HepG2 (cell line): ENCODE measurements around the gene GNPAT. TPM values are rescaled to one million over a fixed set of nuclear protein-coding genes. Genes with fewer than 3 reads are reported as not detected.

ENCODE experiments used
- CENPT ChIP-seq: sonication (generic); formaldehyde crosslinking; IDR thresholded peaks from 2 replicates; pipeline ENCODE4 v1.8.0; 2022; ENCODE audit warnings: low read depth, mild to moderate bottlenecking, moderate library complexity, missing genetic modification reagents
- DR1 ChIP-seq: sonication (generic); formaldehyde crosslinking; IDR thresholded peaks from 2 replicates; pipeline ENCODE4 v1.8.0; 2021; ENCODE audit warnings: mild to moderate bottlenecking, missing genetic modification reagents, inconsistent platforms
- FOXA3 ChIP-seq: IDR thresholded peaks from 2 replicates; pipeline ENCODE4 v1.6.1; 2016; ENCODE audit warnings: missing genetic modification reagents, missing compliant biosample characterization
- IRX3 ChIP-seq: sonication (generic); formaldehyde crosslinking; IDR thresholded peaks from 2 replicates; pipeline ENCODE4 v1.8.1; 2023; ENCODE audit warnings: mild to moderate bottlenecking, low read depth, missing genetic modification reagents, borderline replicate concordance
- MAZ ChIP-seq, 2 experiments: sonication (generic) in 1 of 2; formaldehyde crosslinking in 1 of 2; IDR thresholded peaks; 2 replicates each; pipeline versions ENCODE4 v1.5.0 to v1.6.1; 2012 to 2020; ENCODE audit warnings: low read depth in 2 of 2, mild to moderate bottlenecking in 2 of 2, borderline replicate concordance in 1 of 2, improper control_type of control experiment in 1 of 2, low read length in 1 of 2, missing genetic modification reagents in 1 of 2, moderate library complexity in 1 of 2
- NPAS2 ChIP-seq: sonication (generic); formaldehyde crosslinking; IDR thresholded peaks from 2 replicates; pipeline ENCODE4 v1.8.0; 2022; ENCODE audit warnings: mild to moderate bottlenecking, missing genetic modification reagents, borderline replicate concordance
- PITX1 ChIP-seq: sonication (generic); formaldehyde crosslinking; IDR thresholded peaks from 2 replicates; pipeline ENCODE4 v1.5.1; 2020; ENCODE audit warnings: mild to moderate bottlenecking, missing genetic modification reagents
- PTBP1 ChIP-seq: fragments of 200-400 bp; formaldehyde crosslinking; IDR thresholded peaks from 2 replicates; pipeline ENCODE4 v1.6.1; 2018; ENCODE audit warnings: low read length, low read depth; ENCODE audit not compliant: poor library complexity, severe bottlenecking
- SETDB1 ChIP-seq: sonication (generic); formaldehyde crosslinking; IDR thresholded peaks from 2 replicates; pipeline ENCODE4 v1.5.1; 2020; ENCODE audit warnings: missing genetic modification reagents, mild to moderate bottlenecking, borderline replicate concordance
- SOX5 ChIP-seq: IDR thresholded peaks from 2 replicates; pipeline ENCODE4 v1.6.1; 2016; ENCODE audit warnings: borderline replicate concordance
- YY1 ChIP-seq: IDR thresholded peaks from 2 replicates; pipeline ENCODE4 v1.6.1; 2011; ENCODE audit warnings: low read length, low read depth, moderate library complexity, mild to moderate bottlenecking; ENCODE audit not compliant: insufficient read depth, insufficient replicate concordance
- ZMYM2 ChIP-seq: sonication (generic); formaldehyde crosslinking; IDR thresholded peaks from 2 replicates; pipeline ENCODE4 v1.8.0; 2022; ENCODE audit warnings: mild to moderate bottlenecking, missing genetic modification reagents
- ZSCAN12 ChIP-seq: sonication (generic); formaldehyde crosslinking; IDR thresholded peaks from 2 replicates; pipeline ENCODE4 v1.9.0; 2021; ENCODE audit warnings: mild to moderate bottlenecking, missing genetic modification reagents
- ZSCAN29 ChIP-seq: sonication (generic); formaldehyde crosslinking; conservative IDR thresholded peaks from 2 replicates; pipeline ENCODE4 v1.4.0; 2020; ENCODE audit warnings: mild to moderate bottlenecking, missing genetic modification reagents
- polyA plus RNA-seq, 8 experiments: library from polyadenylated mRNA; depleted of rRNA in 3 of 8; stranded (reverse) in 7 of 8; unstranded in 1 of 8; fragments of >200 nt; fragmentation: Illumina TruSeq in 4 of 8; extraction: Trizol in 4 of 8; gene quantifications; 2 replicates each; pipeline versions ENCODE4 v1.2.1 to v1.2.3, GENCODE V29; 2011 to 2016; ENCODE audit warnings: low read depth in 4 of 8, missing spikeins in 1 of 8, mixed read lengths in 1 of 8; ENCODE audit not compliant: insufficient read depth in 1 of 8
- total RNA-seq, 5 experiments: library from RNA; depleted of rRNA; stranded (reverse); fragments of >200 nt; fragmentation: Illumina TruSeq; extraction: Trizol; gene quantifications; 2 replicates each; pipeline ENCODE4 v1.2.3, GENCODE V29; 2016; ENCODE audit warnings: low read depth in 1 of 5
- TF ChIP-seq, protein P1 (sequence below): sonication (generic); formaldehyde crosslinking; IDR thresholded peaks from 2 replicates; pipeline ENCODE4 v1.5.1; 2020; ENCODE audit warnings: missing genetic modification reagents, mild to moderate bottlenecking, borderline replicate concordance
- TF ChIP-seq, protein P2 (sequence below): IDR thresholded peaks from 2 replicates; pipeline ENCODE4 v1.6.1; 2016; ENCODE audit warnings: mild to moderate bottlenecking
- TF ChIP-seq, protein P3 (sequence below): conservative IDR thresholded peaks from 2 replicates; pipeline ENCODE4 v1.6.1; 2018; ENCODE audit warnings: missing genetic modification reagents
- TF ChIP-seq, protein P4 (sequence below): sonication (generic); formaldehyde crosslinking; IDR thresholded peaks from 2 replicates; pipeline ENCODE4 v1.4.0; 2020; ENCODE audit warnings: missing genetic modification reagents, mild to moderate bottlenecking, borderline replicate concordance
- TF ChIP-seq, protein P5 (sequence below): sonication (generic); formaldehyde crosslinking; IDR thresholded peaks from 2 replicates; pipeline ENCODE4 v1.8.0; 2022; ENCODE audit warnings: missing genetic modification reagents, mild to moderate bottlenecking, borderline replicate concordance

The GNPAT gene
- total and polyA plus RNA-seq, 2 of the 13 experiments (the other 11 are each of a cell fraction or from before 2014, with no cell fraction given): 58.3 to 114 TPM

DNA sequence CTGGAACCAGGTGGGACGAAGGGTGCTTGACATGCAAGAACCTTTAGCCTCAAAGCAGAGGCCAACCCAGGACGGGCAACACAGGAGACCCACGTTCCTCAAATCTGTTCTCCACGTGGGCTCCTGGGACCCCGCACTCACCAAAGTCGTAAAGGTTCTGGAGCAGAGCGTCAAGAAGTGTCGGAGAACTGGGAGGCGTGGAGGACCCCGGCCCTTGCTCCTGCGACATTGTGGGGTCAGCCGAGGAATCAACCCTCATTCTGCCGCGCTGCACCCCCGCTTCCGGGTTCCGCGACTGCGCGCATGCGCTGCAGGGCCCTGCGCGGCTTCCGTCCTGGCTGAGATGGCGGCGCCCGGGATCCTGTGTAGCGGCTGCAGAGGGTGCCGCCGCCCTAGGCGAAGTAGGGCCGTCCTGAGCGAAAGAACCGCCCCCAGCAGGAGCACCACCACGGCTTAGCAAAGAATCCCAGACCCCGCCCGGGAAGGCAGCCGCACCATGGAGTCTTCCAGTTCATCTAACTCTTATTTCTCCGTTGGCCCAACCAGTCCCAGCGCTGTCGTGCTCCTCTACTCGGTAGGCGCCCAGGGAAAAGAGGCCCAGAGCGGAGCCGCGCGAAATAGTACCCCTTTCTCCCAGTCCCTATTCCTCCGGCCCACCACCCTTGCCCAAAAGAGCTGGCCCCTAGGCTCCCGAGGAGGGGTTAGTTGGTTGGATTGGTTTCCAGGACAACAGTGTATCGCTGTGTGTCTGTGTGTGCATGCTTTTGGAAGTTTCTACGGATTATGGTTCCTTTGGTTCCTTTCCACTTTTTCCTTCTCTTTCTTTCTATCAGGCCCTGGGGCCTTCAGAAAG, at the start of gene GNPAT (continued):
- TF ChIP-seq, protein P1, sequence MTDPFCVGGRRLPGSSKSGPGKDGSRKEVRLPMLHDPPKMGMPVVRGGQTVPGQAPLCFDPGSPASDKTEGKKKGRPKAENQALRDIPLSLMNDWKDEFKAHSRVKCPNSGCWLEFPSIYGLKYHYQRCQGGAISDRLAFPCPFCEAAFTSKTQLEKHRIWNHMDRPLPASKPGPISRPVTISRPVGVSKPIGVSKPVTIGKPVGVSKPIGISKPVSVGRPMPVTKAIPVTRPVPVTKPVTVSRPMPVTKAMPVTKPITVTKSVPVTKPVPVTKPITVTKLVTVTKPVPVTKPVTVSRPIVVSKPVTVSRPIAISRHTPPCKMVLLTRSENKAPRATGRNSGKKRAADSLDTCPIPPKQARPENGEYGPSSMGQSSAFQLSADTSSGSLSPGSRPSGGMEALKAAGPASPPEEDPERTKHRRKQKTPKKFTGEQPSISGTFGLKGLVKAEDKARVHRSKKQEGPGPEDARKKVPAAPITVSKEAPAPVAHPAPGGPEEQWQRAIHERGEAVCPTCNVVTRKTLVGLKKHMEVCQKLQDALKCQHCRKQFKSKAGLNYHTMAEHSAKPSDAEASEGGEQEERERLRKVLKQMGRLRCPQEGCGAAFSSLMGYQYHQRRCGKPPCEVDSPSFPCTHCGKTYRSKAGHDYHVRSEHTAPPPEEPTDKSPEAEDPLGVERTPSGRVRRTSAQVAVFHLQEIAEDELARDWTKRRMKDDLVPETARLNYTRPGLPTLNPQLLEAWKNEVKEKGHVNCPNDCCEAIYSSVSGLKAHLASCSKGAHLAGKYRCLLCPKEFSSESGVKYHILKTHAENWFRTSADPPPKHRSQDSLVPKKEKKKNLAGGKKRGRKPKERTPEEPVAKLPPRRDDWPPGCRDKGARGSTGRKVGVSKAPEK (CRISPR knock-in tag): no peak
- peak; percentile 52 for TF ChIP-seq FOXA3 (CRISPR knock-in tag)
- TF ChIP-seq, protein P2, sequence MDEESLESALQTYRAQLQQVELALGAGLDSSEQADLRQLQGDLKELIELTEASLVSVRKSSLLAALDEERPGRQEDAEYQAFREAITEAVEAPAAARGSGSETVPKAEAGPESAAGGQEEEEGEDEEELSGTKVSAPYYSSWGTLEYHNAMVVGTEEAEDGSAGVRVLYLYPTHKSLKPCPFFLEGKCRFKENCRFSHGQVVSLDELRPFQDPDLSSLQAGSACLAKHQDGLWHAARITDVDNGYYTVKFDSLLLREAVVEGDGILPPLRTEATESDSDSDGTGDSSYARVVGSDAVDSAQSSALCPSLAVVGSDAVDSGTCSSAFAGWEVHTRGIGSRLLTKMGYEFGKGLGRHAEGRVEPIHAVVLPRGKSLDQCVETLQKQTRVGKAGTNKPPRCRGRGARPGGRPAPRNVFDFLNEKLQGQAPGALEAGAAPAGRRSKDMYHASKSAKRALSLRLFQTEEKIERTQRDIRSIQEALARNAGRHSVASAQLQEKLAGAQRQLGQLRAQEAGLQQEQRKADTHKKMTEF (CRISPR knock-in tag): peak; percentile 80; the same call in 1 of the 2 replicates
- peak; percentile 96 for TF ChIP-seq YY1
- no peak for TF ChIP-seq ZSCAN12 (CRISPR knock-in tag)
- TF ChIP-seq ZSCAN29 (CRISPR knock-in tag): no peak
- TF ChIP-seq IRX3 (CRISPR knock-in tag): no peak
- no peak for TF ChIP-seq NPAS2 (CRISPR knock-in tag)
- no peak for TF ChIP-seq SETDB1
- TF ChIP-seq PTBP1: no peak
- peak; percentile 51; the same call in 1 of the 2 replicates for TF ChIP-seq PITX1
- 0 out of 2 replicates have a peak, but pooled peaks have one; percentile 9 for TF ChIP-seq MAZ (IDR thresholded peaks at IDR 0.05; ENCODE audit: borderline replicate concordance, low read depth, low read length)
- TF ChIP-seq MAZ (CRISPR knock-in tag; IDR thresholded peaks at IDR 0.05; ENCODE audit: low read depth): peak; percentile 66; the same call in 1 of the 2 replicates
- TF ChIP-seq, protein P3, sequence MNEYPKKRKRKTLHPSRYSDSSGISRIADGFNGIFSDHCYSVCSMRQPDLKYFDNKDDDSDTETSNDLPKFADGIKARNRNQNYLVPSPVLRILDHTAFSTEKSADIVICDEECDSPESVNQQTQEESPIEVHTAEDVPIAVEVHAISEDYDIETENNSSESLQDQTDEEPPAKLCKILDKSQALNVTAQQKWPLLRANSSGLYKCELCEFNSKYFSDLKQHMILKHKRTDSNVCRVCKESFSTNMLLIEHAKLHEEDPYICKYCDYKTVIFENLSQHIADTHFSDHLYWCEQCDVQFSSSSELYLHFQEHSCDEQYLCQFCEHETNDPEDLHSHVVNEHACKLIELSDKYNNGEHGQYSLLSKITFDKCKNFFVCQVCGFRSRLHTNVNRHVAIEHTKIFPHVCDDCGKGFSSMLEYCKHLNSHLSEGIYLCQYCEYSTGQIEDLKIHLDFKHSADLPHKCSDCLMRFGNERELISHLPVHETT: peak; percentile 69
- no peak; the same call in 1 of the 2 replicates for TF ChIP-seq SOX5 (CRISPR knock-in tag)
- peak; percentile 63 for TF ChIP-seq DR1
- TF ChIP-seq, protein P4, sequence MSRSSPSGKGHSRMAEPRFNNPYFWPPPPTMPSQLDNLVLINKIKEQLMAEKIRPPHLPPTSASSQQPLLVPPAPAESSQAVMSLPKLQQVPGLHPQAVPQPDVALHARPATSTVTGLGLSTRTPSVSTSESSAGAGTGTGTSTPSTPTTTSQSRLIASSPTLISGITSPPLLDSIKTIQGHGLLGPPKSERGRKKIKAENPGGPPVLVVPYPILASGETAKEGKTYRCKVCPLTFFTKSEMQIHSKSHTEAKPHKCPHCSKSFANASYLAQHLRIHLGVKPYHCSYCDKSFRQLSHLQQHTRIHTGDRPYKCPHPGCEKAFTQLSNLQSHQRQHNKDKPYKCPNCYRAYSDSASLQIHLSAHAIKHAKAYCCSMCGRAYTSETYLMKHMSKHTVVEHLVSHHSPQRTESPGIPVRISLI (CRISPR knock-in tag): peak; percentile 45; the same call in 1 of the 2 replicates
- TF ChIP-seq ZMYM2 (CRISPR knock-in tag): peak; percentile 58; the same call in 1 of the 2 replicates
- TF ChIP-seq CENPT (CRISPR knock-in tag): no peak
- TF ChIP-seq, protein P5, sequence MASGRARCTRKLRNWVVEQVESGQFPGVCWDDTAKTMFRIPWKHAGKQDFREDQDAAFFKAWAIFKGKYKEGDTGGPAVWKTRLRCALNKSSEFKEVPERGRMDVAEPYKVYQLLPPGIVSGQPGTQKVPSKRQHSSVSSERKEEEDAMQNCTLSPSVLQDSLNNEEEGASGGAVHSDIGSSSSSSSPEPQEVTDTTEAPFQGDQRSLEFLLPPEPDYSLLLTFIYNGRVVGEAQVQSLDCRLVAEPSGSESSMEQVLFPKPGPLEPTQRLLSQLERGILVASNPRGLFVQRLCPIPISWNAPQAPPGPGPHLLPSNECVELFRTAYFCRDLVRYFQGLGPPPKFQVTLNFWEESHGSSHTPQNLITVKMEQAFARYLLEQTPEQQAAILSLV (CRISPR knock-in tag): peak; percentile 74; the same call in 1 of the 2 replicates
